Activated T-cell treated with anti-CD3 and anti-CD28 coated beads, Interleukin-2, amount 50 U/mL, for 48 hours (primary cell): ENCODE data around the gene CTNND2.

ENCODE experiments used
- DNase-seq, 2 experiments: peaks; one replicate each; pipeline ENCODE4 v3.0.0-alpha.2; 2020

CTNND2 gene

DNA sequence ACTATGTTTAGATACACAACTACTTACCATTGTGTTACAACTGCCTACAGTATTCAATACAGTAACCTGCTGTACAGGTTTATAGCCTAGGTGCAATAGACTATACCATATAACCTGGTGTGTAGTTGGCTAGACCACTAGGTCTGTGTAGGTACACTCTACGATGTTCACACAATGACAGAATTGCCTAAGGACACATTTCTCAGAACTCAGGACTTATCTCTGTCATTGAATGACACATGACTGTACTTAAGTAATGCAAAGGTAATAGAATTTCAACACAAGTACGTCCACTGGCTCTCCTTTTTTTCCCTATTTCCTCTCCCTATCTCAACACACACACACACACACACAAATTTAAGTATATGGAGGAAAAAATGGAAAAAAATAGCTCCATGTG, 385.6 kb downstream of the CTNND2 start:
- no peak for DNase-seq

DNA sequence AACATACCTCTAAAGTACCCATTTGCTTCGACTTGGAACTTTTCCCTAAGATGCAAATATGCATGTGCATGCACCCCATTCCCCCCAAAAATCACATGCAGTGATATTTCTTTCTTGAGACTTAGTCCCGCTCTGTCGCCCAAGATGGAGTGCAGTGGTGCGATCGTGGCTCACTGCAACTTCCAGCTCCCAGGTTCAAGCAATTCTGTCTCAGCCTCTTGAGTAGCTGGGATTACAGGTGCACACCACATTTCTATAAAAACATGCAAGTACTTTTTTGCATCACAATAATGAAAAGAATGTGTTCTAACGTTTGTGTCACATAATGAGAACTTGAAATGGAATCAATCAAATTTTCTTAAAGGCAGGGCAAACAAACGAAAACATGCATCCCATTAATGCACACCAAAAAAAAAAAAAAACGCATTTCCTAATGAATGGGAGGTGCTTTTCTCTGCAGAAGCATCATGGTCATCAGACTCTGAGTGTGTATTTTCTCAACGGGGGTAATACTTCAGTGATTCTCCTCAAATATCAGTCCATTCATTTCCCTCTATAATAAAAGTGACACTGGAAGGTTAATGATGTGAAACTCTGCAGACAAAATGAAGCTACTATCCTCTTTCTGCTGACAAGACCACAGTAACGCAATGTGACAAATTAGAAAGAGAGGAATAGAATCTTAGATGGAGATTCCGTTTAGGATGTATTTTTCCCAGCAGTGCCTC, 389.4 kb downstream of the CTNND2 start:
- DNase-seq, result no peak

DNA sequence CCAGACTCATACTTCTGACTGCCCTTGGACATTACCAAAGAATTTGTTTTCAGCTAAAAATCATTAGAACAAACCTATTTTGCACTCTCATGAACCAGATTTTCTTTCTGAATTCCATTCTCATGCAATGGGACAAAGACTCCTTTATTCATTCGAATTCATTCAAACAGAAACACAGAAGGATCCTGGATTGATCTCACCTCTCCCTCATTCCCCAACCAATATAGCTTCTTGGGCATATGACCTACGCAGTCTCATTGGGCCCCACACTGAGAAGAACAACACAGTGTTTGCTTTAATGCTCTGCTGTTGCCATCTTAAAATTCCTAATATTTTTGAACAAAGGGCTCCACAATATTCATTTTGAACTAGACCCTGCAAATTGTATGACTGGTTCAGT, 392.4 kb downstream of the CTNND2 start:
- DNase-seq, result no peak

DNA sequence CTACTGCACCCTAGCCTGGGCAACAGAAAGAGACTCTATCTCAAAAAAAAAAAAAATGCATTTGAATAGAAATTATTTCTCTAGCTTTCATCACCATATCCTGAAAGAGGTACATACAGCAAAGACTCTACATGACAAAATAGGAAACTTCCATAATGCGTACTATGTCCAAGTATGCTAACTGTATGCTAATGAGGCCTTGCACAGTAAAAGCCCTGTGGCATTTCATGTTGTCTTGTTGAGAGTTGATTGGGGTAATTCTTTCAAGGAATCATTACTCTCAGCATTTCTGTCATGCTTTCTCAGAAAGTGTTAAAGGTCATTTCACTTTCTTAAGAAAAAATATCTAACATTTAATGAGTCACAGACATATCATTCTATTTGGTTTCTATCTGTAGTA, 393.4 kb downstream of the CTNND2 start:
- no peak for DNase-seq

DNA sequence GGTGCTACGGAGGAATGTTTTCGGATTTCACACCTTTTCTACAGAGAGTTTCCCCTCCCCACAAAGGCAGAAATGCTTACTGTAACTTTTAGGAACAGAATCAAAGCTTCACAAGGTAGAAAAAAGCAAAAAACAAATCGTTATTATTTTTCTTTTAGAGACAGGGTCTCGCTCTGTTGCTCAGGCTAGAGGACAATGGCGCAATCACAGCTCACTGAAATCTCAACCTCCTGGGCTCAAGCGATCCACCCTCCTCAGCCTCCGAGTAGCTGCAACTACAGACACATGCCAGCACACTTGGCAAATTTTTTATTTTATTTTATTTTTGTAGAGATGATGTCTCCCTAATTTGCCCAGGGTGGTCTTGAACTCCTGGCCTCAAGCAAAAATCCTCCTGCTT, 394.5 kb downstream of the CTNND2 start:
- no peak for DNase-seq

DNA sequence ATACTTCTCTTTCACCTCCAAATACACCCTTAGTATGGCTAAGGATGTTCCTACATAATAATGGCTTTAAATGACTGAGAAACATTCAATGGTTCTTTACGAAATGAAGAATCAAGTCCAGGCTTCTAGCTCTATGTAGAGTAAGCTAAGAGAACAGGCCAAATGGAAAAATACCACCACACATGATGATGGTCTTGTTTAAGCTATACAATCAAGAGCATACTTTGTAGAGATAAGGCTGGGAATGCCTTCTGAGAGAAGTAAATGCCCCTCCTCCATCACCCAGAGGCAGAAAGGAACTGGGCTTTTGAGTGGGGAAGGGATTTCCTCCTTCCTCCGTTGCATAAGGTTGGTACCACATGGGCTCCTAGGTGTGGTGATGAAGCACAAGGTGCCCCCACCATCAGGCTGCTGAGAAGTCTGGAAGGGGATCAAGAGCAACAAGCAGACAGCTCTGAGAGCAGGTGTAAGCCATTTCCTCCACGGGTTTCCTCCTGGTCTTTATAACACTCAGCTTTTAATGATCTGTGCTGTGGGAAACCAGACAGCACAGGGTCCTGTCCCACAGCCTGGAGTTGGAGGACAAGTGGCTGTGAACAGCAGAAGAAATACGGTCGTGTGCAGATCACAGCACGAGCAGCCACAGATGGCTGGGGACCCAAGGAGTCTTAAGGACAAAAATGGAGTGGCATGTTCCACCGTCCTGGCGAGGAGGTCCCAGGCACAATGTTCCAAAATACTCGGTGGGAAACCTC, 396.9 kb downstream of the CTNND2 start:
- no peak for DNase-seq

DNA sequence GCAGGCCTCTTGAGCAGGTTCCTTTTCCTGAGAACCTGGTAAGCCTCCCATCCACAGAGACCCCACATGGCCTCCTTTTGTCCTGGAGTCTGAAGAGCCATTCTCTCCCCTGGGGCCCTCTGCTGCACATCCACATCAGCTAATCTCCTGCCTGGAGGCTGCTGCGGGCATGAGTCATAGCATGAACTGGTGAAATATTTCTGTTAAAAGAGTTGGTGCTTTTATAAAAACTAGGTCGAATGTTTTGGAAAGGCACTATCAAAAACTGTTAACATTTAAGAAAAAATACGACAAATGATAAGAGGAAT, 399.4 kb downstream of the CTNND2 start:
- DNase-seq, result no peak

DNA sequence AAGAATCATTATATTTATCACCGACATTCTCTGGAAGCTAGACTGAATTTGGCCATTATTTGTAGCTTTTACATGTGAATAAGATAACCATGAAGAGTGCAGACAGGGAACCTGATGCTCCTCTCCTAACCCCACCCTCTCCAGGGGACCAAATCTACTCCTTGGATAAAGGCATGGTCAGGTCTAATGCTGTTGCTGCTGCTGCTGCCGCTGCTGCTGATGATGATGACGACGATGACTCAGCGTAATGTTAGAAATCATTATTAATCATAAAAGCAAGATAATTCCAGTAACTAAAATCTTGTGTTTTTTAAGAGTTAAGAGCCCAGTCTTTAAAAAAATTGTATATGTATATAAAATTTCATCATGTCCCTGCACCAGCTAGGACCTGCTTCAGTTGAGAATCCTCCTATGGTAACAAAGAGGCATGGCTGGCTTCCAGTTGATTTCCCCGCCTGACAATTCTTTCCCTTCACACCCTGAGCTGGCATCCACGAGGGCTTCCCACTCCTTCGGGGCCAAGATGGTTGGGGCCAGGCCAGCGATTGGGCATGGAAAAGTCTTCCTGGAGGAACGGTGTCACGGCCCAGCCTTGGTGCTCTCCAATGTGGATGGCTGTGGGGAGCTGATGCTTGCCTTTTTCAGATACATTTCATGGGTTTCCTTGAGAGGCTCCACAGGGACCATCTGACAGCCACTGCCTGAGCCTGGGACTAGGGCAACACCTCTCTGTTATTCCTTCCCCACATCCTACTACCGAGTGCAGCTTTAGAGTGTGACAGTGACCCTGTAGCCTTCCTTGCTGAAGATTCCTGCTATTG, 400.0 kb downstream of the CTNND2 start:
- no peak for DNase-seq

DNA sequence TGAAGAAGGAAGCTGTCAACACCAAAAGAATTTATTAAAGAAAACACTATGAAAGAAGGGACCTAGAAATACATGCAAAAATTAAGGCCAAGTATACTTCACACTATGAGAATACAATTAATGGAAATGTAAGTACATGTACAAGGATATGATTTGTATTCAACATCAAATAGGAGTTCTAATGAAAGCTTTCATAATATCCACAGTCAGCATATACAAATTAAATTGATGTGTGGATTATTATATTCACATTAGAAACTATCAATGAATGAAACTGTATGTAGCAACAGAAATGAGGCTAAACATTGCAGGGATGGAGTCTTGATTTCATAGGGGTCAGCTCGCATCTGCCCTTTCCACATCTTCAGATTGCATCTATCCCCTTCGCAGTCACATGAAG, 401.5 kb downstream of the CTNND2 start:
- DNase-seq, result no peak

DNA sequence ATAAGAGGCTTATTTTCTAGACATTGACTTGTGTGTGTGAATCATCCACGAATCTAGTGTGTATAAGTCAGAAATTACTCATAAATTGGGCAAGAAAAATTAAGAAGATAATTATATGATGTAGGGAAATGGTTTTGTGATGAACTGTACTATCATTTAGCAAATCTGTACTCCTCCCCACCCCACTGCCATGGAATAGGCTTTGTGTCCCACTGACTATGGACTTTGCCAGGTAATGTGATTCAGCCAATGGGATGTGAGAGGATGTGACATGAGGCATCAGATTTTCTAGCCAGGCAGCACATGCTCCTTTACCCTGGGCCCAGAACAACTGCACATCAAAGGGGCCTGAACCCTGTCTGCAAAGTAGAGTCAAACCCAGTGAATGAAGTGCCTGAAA, 406.6 kb downstream of the CTNND2 start:
- no peak for DNase-seq

DNA sequence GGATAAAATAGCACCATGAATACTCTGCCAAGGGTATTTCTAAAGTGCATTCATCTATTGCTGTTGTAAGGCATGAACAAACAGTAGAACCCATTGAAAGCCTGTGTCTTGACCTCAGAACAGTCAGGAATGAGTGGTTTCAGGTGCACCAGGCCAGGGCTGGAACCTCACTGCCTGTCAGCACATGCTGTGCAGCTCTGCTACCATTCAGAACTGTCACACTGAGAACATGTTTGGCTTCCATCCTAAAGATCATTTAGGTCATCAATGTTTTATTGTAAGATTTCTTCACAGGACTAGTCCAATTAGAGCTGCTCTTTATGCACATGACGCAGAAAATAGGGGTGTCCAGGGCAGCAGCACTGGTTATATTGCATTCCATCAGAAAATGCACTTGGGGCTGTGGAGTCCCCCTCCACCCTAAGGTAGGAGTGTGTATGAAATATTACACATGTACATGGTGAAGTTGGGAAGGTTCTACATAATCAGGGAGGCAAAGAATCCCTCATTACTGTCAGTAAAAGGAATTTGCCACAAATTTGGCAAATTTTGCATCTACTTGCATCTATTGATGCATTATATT, 408.0 kb downstream of the CTNND2 start:
- DNase-seq, result no peak

DNA sequence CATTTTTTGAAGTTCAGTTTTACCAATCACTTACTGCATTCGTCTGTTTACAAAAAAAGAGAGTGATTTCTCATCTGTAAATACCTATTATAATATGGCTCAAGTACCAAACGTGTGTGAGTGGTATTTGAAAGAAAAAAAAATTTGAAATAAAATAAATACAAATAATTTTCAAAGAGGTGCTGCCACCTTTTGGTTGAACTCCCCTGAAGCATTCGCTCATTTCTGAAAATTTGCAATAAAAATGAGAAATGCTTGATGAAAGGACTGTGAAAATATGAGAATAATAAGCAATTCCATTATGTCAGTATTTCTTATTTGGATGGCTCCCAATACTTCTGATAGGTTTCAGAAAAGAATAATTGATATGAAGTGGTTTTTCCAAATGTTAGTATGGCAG, 409.9 kb downstream of the CTNND2 start:
- no peak for DNase-seq

DNA sequence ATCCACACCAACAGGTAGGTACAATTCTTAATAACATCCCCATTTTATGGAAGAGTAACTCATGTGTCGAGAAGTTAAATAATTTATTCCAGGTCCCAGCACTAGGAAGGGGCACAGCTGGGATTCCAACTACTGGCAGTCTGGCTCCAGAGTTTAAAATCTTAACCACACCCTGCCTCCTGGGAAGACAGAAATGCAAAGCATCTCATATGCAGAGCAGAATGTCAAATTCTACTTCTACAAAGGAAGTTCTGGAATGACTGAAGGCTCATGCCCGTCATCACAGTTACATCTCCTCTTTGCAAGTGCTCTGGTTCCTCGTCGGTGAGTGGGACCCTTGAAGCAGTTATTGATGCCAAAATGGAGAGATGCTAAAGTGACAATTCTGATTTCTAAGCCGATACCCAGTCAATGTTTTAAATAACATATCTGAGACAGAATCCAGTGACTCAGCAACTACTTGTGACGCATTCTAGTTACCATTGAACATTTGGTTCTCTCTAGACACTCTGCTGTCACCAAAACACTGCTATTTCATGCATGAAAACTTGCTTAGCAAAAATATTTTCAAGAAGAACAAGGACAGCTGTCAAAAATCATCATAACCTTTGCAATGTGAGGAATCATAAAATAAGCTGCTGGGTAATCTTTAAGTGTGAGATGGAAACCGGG, 412.7 kb downstream of the CTNND2 start:
- DNase-seq, result no peak

DNA sequence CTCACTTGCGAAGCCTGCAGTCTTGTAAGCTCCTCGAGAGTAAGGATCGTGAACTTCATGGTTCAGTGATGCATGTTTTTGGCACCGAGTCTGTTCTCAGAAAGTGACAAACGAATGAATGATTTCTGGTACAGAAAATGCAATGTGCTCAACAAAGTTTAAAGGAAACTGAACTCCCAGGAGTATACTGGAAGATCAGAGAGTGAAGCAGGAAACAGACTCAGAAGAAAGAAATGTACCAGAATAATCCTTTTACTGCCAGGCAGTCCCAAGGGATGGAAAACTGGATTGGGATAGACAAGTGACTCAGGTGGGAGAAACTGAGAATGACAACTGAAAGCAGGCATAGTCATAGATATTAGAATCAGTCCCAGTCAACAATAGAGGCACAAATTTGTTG, 420.6 kb downstream of the CTNND2 start:
- DNase-seq, result no peak

DNA sequence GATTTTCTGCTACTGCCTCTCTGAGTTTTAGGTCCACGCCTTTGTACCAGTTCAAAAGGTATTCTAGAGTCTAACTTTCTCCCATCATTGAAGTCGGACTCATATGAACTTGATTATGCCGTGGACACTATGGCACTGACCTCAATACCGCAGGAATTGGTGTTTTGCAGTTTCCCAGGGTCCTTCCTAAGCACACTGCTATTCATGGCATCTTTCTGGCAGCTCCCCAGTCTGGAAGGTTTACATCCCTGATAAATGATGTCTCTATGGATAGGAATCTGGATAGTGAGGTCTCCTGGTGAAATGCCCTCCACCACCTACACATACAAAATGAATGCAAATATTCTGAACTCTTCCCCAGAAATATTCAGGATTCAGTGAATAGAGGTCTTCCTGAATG, 422.2 kb downstream of the CTNND2 start:
- DNase-seq, result no peak

DNA sequence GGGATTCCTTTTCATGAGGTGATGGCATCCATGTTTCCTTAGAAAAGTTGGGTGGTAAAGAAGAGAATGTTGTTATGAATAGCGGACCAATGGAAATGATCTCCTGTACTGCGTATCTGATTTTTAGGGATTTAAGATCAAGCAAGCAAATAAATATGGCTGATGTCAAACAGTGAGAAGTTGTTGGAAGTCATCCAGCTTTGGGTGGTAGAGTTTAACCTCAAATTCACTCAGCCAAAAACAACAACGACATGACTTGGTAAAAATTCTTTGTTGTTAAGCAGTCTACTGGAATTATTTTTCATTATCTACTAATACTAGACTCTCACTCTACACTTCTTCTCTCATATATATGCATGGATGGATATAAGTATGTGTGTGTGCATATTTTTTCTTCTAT, 426.5 kb downstream of the CTNND2 start:
- DNase-seq, result no peak

DNA sequence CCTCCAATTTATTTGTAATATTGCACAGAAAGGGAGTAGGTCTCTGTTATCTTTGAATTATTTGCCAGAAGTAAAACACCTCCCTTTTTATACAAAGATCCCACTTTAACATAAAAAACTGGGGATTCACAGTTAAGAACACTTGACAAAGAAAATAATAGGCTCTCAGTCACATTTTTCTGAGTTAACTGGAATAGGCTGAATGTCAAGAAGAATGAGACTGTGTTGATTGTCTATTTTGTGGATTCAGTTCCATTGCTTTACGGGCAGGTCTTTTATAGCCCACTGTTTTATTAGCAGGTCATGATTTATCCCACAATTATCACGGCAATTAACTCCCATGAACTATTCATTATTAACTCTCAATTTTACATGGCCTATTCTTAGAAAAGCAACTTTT, 427.4 kb downstream of the CTNND2 start:
- DNase-seq, result no peak

DNA sequence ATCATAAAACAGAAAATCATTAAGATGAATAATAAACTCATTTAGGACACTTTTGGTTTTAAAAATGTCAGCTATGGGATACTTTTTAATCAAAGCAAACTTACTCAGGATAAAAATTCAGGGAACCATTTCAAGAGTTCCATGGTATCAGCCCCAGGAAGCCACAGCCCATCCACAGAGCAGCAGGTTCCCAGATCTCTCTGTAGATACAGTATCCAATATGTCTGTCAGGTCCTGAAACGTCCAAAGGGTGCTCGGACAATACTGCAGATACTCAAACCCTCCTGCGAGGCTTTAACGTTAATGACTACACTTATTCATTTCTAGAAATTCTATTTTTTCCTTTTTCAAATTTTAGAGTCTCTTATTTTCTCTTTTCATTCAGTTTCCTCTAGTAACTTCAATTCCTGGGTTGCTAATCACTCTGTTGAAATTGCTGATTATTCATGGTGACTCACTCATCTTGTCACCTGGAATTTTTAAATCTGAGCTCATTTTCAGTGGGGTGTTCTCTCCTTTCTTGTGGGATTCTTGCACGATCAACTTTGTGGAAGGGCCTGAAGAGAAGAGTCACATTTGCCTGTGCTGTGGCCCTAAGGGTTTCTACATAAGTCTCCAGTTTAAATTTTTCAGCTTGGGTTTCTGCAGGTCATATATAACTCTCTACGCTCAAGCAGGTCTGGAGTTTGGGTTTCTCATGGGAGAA, 435.8 kb downstream of the CTNND2 start:
- DNase-seq, result no peak

DNA sequence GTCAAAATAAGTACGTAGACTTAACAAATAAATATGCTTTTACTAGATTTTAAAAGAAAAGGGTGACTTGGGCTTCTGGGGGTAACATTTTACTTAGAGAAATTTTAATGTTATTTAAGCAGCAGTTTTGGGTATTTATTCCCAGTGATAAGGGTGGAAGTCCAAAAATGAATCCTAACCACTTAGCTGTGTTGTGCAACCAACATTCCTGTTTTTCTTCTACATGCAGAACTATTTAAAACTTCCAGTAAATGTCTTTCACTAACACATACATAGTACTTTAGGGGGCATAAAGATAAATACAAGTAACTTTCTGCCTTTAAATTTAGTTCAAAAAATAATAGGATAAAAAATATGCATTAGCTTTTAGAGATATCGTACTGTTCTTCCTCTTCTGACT, 436.7 kb downstream of the CTNND2 start:
- DNase-seq, result no peak

DNA sequence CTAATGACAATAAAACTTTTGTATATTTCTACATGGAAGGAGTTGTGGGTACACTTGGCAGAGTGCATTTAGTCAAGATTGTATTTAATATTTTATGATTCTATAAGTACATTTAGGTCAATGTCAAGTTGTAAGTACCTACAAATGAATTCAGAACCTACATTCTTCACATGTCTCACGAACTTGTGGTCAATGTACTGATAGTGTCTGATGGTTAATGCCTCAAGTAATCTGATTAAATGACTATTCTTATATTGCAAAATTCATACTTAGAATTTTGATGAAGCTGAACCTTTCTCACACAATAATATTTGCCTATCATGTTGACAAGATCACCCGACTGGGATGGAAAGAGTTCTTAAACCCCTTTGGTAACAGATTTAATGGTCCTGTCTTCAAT, 444.5 kb downstream of the CTNND2 start:
- no peak for DNase-seq

DNA sequence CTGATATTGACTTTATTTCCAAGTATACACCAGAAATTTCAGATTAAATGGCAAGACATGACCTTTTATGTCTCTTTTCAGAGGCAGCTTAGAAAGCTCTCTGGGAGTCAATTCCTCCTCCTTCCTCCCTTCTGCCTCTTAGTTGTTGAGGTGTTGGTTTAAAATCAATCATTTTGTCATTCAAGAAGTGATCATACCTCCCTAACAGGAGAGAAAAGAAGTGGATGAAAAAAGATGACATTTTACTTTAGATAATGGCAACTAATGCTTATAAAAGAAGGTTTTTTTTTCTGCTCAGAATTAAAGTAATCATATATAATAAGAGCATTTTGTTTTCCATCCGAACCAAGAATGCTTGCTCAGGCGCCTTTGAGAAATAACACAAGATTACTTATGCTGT, 448.7 kb downstream of the CTNND2 start:
- DNase-seq, result no peak

DNA sequence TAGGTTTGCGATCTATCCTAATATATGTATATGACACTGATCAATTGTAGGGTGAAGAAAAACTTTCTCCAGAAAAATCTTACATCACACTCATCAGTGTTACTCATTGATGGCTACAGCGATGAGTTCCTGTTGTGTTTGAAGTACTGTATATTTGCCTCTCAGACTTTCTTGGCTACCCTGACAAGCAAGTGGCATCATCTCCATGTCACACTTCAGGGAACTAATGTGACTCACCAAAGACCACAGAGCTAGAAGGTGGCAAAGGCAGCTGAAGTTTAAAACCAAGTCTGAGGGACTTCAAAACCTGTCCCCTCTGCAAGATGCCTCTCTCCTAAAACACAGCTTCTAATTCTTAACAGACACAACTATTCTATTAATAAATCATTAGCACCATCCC, 451.4 kb downstream of the CTNND2 start:
- DNase-seq, result no peak

DNA sequence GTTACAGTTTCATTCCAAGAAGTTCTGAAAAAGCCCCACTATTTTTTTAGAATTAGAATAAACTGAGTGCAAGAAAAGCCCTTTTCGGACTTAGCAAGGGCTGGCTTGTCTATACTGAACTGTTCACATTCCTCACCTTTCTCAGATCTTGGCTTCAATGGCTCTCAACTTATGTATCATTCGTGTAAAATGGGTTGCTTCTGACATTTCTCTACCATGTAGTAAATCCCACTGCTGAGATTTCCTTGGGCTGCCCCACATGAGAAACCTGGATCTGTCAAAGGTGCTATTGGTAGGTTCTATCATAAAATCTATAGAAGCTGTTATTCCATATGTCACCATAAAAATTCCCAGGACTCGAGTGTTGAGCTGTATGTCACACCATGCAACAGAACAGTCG, 454.3 kb downstream of the CTNND2 start:
- no peak for DNase-seq
